A549 (cell line): ENCODE results near the gene CCDC50. TPM values are rescaled to one million over a fixed set of nuclear protein-coding genes. Genes with fewer than 3 reads are reported as not detected.

ENCODE experiments used
- ATAC-seq, 2 experiments: fragments of 200-7000 bp in 1 of 2; fragments of >200 bp in 1 of 2; cut with Nextera tagmentation in 1 of 2; cut with Tn5 transposase in 1 of 2; 3 replicates each; pipeline versions ENCODE4 v1.8.0 to v1.9.1; 2018 to 2020; ENCODE audit warnings: mild to moderate bottlenecking in 1 of 2, moderate library complexity in 1 of 2
- CTCF ChIA-PET: fragments of 300-600 bp; sonication (Branson Sonifier 250); formaldehyde crosslinking; extraction: SDS; loops from one replicate; lab custom pipeline; 2021; ENCODE audit warnings: antibody characterized with exemption, inconsistent platforms; lab: Yijun Ruan, JAX
- POLR2A ChIA-PET: fragments of 350-600 bp; formaldehyde crosslinking; extraction: SDS; loops from one replicate; lab custom pipeline; 2021; ENCODE audit warnings: antibody characterized with exemption, inconsistent platforms; lab: Yijun Ruan, JAX
- DNase-seq, 2 experiments: peaks; one replicate each; pipeline versions ENCODE4 v3.0.0 to v3.0.0-alpha.2; 2011 to 2016; ENCODE audit warnings: low read depth in 1 of 2, low spot score in 1 of 2
- FAIRE-seq: peaks from 2 replicates; lab custom pipeline; 2011; peaks lifted over from hg19 to GRCh38; lab: Jason Lieb, UNC
- H3K27ac ChIP-seq, 2 experiments: fragments of >200 bp; sonication (Bioruptor Twin); formaldehyde crosslinking; 3 replicates each; pipeline ENCODE4 v1.5.1; 2016 to 2017
- H3K4me1 ChIP-seq: fragments of >200 bp; sonication (Bioruptor Twin); formaldehyde crosslinking; 3 replicates; pipeline ENCODE4 v1.6.1; 2016
- H3K4me2 ChIP-seq: fragments of >200 bp; sonication (Bioruptor Twin); formaldehyde crosslinking; 3 replicates; pipeline ENCODE4 v1.6.1; 2016
- H3K4me3 ChIP-seq: fragments of >200 bp; sonication (Bioruptor Twin); formaldehyde crosslinking; 3 replicates; pipeline ENCODE4 v1.5.1; 2016
- H3K9me3 ChIP-seq: fragments of >200 bp; sonication (Bioruptor Twin); formaldehyde crosslinking; 3 replicates; pipeline ENCODE4 v1.6.1; 2016
- BHLHE40 ChIP-seq: IDR thresholded peaks from 2 replicates; pipeline ENCODE4 v1.6.1; 2012; ENCODE audit warnings: low read depth, low read length, inconsistent platforms
- CHD4 ChIP-seq: fragments of 200-600 bp; sonication (generic); IDR thresholded peaks from 2 replicates; pipeline ENCODE4 v1.6.1; 2016; ENCODE audit warnings: antibody characterized with exemption, mild to moderate bottlenecking, borderline replicate concordance
- EHMT2 ChIP-seq: fragments of 200-600 bp; sonication (generic); IDR thresholded peaks from 2 replicates; pipeline ENCODE4 v1.6.1; 2016; ENCODE audit warnings: antibody characterized with exemption, low read depth, mild to moderate bottlenecking, moderate library complexity
- FOSL2 ChIP-seq, 2 experiments: fragments of 450-650 bp in 1 of 2; fragments of >200 bp in 1 of 2; sonication (Bioruptor Twin) in 1 of 2; formaldehyde crosslinking; IDR thresholded peaks; 2 replicates each; pipeline versions ENCODE4 v1.5.0 to v1.6.1; 2016 to 2020; ENCODE audit warnings: mild to moderate bottlenecking in 1 of 2, moderate library complexity in 1 of 2
- FOXS1 ChIP-seq: fragments of 250-450 bp; sonication (Bioruptor Pico); IDR thresholded peaks from 2 replicates; pipeline ENCODE4 v1.5.0; 2020; ENCODE audit warnings: mild to moderate bottlenecking, moderate library complexity
- GATA3 ChIP-seq: IDR thresholded peaks from 2 replicates; pipeline ENCODE4 v1.6.1; 2012; ENCODE audit warnings: borderline replicate concordance
- HEYL ChIP-seq: fragments of 250-450 bp; sonication (Bioruptor Pico); IDR thresholded peaks from 2 replicates; pipeline ENCODE4 v1.8.0; 2021; ENCODE audit warnings: mild to moderate bottlenecking, moderate library complexity
- KDM5A ChIP-seq: fragments of 200-600 bp; sonication (generic); IDR thresholded peaks from 2 replicates; pipeline ENCODE4 v1.6.1; 2016; ENCODE audit warnings: antibody characterized with exemption, mild to moderate bottlenecking
- MAFK ChIP-seq: fragments of 450-650 bp; IDR thresholded peaks from 2 replicates; pipeline ENCODE4 v1.6.1; 2014; ENCODE audit not compliant: partially characterized antibody
- MYC ChIP-seq: IDR thresholded peaks from 2 replicates; pipeline ENCODE4 v1.6.1; 2012; ENCODE audit warnings: mild to moderate bottlenecking, inconsistent platforms, low read length, improper control_type of control experiment, borderline replicate concordance
- PHF8 ChIP-seq: fragments of 200-600 bp; sonication (generic); IDR thresholded peaks from 2 replicates; pipeline ENCODE4 v1.6.1; 2016; ENCODE audit warnings: low read depth, mild to moderate bottlenecking, antibody characterized with exemption, moderate library complexity, borderline replicate concordance
- RARB ChIP-seq: fragments of 250-450 bp; sonication (Bioruptor Pico); IDR thresholded peaks from 2 replicates; pipeline ENCODE4 v1.8.0; 2021; ENCODE audit warnings: mild to moderate bottlenecking, moderate library complexity
- RFX5 ChIP-seq: fragments of 450-650 bp; IDR thresholded peaks from 2 replicates; pipeline ENCODE4 v1.7.1; 2014; ENCODE audit warnings: antibody characterized with exemption, mild to moderate bottlenecking, moderate library complexity
- TP53 ChIP-seq: fragments of 250-450 bp; sonication (Bioruptor Pico); IDR thresholded peaks from 2 replicates; pipeline ENCODE4 v1.5.0; 2021; ENCODE audit warnings: mild to moderate bottlenecking, moderate library complexity
- ZFP36 ChIP-seq: fragments of 450-650 bp; IDR thresholded peaks from 2 replicates; pipeline ENCODE4 v1.6.1; 2014; ENCODE audit warnings: borderline replicate concordance; ENCODE audit not compliant: partially characterized antibody
- WGBS: methylation state at CpG from one replicate; pipeline ENCODE4 v1.1.6; 2017; ENCODE audit errors: missing lambda C conversion rate; 5-methylcytosine and 5-hydroxymethylcytosine counted together
- polyA plus RNA-seq, 4 experiments: library from polyadenylated mRNA; depleted of rRNA in 3 of 4; stranded (reverse); fragments of >200 nt; fragmentation: RNase III in 1 of 4; extraction: RNeasy Plus Mini Kit Qiagen cat#74134 plus additional on column Dnase treatment in 1 of 4; gene quantifications; 2 replicates in 3 of 4; 3 replicates in 1 of 4; pipeline ENCODE4 v1.2.3, GENCODE V29; 2011 to 2017
- TF ChIP-seq, protein P1 (sequence below): IDR thresholded peaks from 2 replicates; pipeline ENCODE4 v1.6.1; 2012
- TF ChIP-seq, protein P2 (sequence below): fragments of >200 bp; sonication (Bioruptor Twin); formaldehyde crosslinking; IDR thresholded peaks from 2 replicates; pipeline ENCODE4 v1.6.1; 2016
- TF ChIP-seq, protein P3 (sequence below): fragments of 200-600 bp; sonication (generic); IDR thresholded peaks from 2 replicates; pipeline ENCODE4 v1.6.1; 2016; ENCODE audit warnings: antibody characterized with exemption, mild to moderate bottlenecking, moderate library complexity
- TF ChIP-seq, protein P4 (sequence below): fragments of >200 bp; sonication (Bioruptor Twin); formaldehyde crosslinking; IDR thresholded peaks from 3 replicates; pipeline ENCODE4 v1.5.1; 2016

CCDC50 gene
- polyA plus RNA-seq, 2 of the 4 experiments (the other 2 are of a cell fraction) = 20.1 to 43.8 TPM

DNA sequence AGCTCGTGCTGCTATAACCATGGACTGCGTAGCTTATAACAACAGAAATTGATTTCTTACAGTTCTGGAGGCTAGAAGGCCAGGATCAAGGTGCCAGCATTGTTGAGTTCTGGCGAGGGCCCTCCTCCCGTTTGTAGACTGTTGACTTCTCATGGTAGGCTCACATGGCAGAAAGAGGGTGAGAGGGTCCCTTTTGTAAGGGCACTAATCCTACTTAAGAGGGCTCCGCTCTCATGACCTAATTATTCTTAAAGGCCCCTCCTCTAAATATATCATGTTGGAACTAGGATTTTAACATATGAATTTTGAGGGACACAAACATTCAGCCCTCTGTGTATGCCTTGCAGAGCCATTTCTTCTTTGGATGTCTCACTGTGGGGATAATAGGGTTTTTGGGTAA, 103.0 kb downstream of the CCDC50 start:
- DNase-seq = no peak
- no peak for FAIRE-seq
- 36% methylated on average over 5 of the region's 5 CpGs for WGBS

DNA sequence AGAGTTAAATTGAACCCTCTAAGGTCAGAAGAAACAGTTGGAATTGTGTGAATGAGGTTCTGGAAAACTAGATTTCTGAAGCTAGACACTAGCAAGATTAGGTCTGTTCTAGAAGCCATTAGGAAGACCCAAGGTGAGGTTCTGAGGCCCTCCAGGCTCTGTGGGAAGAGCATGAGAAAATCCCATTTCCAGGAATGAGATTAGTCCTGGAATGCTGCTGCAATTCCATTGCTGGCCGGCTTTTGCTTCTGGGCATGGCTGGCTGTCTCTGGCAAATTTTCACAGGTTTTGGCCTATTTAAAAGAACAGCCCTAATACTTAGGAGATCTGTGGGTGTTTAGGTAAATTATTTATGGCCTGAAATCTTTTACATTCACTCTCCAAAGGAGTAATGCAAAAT, 104.8 kb downstream of the CCDC50 start:
- WGBS = 100% methylated on average over 1 of the region's 1 CpG
- ATAC-seq (no peak), DNase-seq (no peak), FAIRE-seq (no peak)
- TF ChIP-seq RARB (CRISPR knock-in tag) (no peak), HEYL (CRISPR knock-in tag) (no peak), TP53 (CRISPR knock-in tag) (no peak), MYC (no peak), EHMT2 (no peak), RFX5 (no peak), FOXS1 (CRISPR knock-in tag) (no peak), BHLHE40 (no peak)
- TF ChIP-seq, protein P1, sequence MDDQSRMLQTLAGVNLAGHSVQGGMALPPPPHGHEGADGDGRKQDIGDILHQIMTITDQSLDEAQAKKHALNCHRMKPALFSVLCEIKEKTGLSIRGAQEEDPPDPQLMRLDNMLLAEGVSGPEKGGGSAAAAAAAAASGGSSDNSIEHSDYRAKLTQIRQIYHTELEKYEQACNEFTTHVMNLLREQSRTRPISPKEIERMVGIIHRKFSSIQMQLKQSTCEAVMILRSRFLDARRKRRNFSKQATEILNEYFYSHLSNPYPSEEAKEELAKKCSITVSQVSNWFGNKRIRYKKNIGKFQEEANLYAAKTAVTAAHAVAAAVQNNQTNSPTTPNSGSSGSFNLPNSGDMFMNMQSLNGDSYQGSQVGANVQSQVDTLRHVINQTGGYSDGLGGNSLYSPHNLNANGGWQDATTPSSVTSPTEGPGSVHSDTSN = no peak
- Histone ChIP-seq H3K9me3 (no peaks in the 10 kb centered on the region), H3K4me1 (no peaks in the 10 kb centered on the region), H3K27ac (no peak overlapping the region), H3K4me3 (no peak overlapping the region), H3K4me2 (no peak overlapping the region)
- CTCF ChIA-PET = no interaction called here
- POLR2A ChIA-PET = no interaction called here

More for the DNA sequence above, 103.0 kb downstream of the CCDC50 start:
- TF ChIP-seq, protein P2, sequence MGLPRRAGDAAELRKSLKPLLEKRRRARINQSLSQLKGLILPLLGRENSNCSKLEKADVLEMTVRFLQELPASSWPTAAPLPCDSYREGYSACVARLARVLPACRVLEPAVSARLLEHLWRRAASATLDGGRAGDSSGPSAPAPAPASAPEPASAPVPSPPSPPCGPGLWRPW = no peak
- no peak for TF ChIP-seq CHD4
- no peak for TF ChIP-seq KDM5A
- TF ChIP-seq PHF8 = no peak
- no peak for TF ChIP-seq GATA3
- TF ChIP-seq, protein P3, sequence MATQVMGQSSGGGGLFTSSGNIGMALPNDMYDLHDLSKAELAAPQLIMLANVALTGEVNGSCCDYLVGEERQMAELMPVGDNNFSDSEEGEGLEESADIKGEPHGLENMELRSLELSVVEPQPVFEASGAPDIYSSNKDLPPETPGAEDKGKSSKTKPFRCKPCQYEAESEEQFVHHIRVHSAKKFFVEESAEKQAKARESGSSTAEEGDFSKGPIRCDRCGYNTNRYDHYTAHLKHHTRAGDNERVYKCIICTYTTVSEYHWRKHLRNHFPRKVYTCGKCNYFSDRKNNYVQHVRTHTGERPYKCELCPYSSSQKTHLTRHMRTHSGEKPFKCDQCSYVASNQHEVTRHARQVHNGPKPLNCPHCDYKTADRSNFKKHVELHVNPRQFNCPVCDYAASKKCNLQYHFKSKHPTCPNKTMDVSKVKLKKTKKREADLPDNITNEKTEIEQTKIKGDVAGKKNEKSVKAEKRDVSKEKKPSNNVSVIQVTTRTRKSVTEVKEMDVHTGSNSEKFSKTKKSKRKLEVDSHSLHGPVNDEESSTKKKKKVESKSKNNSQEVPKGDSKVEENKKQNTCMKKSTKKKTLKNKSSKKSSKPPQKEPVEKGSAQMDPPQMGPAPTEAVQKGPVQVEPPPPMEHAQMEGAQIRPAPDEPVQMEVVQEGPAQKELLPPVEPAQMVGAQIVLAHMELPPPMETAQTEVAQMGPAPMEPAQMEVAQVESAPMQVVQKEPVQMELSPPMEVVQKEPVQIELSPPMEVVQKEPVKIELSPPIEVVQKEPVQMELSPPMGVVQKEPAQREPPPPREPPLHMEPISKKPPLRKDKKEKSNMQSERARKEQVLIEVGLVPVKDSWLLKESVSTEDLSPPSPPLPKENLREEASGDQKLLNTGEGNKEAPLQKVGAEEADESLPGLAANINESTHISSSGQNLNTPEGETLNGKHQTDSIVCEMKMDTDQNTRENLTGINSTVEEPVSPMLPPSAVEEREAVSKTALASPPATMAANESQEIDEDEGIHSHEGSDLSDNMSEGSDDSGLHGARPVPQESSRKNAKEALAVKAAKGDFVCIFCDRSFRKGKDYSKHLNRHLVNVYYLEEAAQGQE = no peak
- no peak for TF ChIP-seq MAFK
- TF ChIP-seq, protein P4, sequence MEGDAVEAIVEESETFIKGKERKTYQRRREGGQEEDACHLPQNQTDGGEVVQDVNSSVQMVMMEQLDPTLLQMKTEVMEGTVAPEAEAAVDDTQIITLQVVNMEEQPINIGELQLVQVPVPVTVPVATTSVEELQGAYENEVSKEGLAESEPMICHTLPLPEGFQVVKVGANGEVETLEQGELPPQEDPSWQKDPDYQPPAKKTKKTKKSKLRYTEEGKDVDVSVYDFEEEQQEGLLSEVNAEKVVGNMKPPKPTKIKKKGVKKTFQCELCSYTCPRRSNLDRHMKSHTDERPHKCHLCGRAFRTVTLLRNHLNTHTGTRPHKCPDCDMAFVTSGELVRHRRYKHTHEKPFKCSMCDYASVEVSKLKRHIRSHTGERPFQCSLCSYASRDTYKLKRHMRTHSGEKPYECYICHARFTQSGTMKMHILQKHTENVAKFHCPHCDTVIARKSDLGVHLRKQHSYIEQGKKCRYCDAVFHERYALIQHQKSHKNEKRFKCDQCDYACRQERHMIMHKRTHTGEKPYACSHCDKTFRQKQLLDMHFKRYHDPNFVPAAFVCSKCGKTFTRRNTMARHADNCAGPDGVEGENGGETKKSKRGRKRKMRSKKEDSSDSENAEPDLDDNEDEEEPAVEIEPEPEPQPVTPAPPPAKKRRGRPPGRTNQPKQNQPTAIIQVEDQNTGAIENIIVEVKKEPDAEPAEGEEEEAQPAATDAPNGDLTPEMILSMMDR = no peak
- no peak for TF ChIP-seq ZFP36
- TF ChIP-seq BHLHE40 = no peak
- no peak for TF ChIP-seq FOSL2 (IDR thresholded peaks at IDR 0.05)
- no peak for TF ChIP-seq FOSL2 (CRISPR knock-in tag; IDR thresholded peaks at IDR 0.05)
- TF ChIP-seq, all 56 proteins: peak for 0
- Histone ChIP-seq H3K9me3 (no peaks in the 10 kb centered on the region), H3K4me3 (no peak overlapping the region), H3K4me2 (no peak overlapping the region), H3K4me1 (no peaks in the 10 kb centered on the region), H3K27ac (no peak overlapping the region)
- CTCF ChIA-PET = no interaction called here
- no peak for ATAC-seq
- POLR2A ChIA-PET = no interaction called here
